Measurements from ENCODE around the gene ADCY10. TPM values are rescaled to one million over a fixed set of nuclear protein-coding genes. Genes with fewer than 3 reads are reported as not detected.

ADCY10 gene
- total and polyA plus RNA-seq, 2 donors (not counting 1 experiment from before 2014, with no cell fraction given), result 0.09 to 0.17 TPM

- Histone ChIP-seq H3K4me3 (replicated peaks in 1 of 4; ENCODE audit: control extremely low read depth in 1 of 4, insufficient read depth in 1 of 4, low read depth in 3 of 4, low read length in 4 of 4) (no peak overlapping the region), H3K27me3 (ENCODE audit: control insufficient read depth, insufficient read depth, low read length) (no peaks in the 10 kb centered on the region), H2AFZ (ENCODE audit: low read length) (no peak overlapping the region), H3K79me2 (ENCODE audit: control insufficient read depth, insufficient read depth, low read length) (no peaks in the 10 kb centered on the region), H3K4me2 (ENCODE audit: extremely low read depth, insufficient read depth, low read length) (no peak overlapping the region), H3K9me3 (ENCODE audit: control insufficient read depth, insufficient read depth, low read depth, low read length) (no peaks in the 10 kb centered on the region), H3K36me3 (ENCODE audit: control insufficient read depth, insufficient read depth, low read length) (no peaks in the 10 kb centered on the region), H4K20me1 (ENCODE audit: control insufficient read depth, extremely low read depth, insufficient read depth, low read length) (no peaks in the 10 kb centered on the region), H3K4me1 (ENCODE audit: control insufficient read depth, extremely low read depth, insufficient read depth, low read length) (no peaks in the 10 kb centered on the region), H3K9ac (ENCODE audit: insufficient read depth, low read length) (no peak overlapping the region), H3K27ac (ENCODE audit: insufficient read depth, low read length) (no peak overlapping the region)
- TF ChIP-seq CTCF (conservative IDR thresholded peaks at IDR 0.05 in 1 of 2, IDR thresholded peaks at IDR 0.05 in 1 of 2; ENCODE audit: low read depth in 1 of 2, low read length in 2 of 2) (no peak), EZH2 (IDR thresholded peaks at IDR 0.05; ENCODE audit: low read length, missing control alignments) (no peak)
- peak in 1 of 2 donors; percentile 51 for DNase-seq (ENCODE audit: low read depth in 2 of 2)
Measured at GRCh38 chr1:167821969-167822685, 91.8 kb downstream of the ADCY10 start.

DNA sequence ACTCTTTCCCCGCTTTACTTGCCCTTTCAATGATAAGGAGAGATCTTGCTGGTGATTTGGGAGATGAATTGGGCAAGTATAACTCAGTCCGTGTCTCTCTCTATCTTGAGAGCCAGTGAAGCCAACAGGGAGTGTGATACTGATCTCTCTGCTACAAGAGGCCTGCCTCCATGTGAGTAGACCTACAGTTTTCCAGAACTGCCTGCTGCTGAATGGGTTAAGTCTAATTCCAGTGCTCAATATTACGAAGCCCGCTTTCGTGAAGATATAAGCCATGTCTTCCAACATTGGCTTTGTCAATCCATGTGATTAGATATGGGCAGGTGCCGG, 92.6 kb downstream of the ADCY10 start:
- H3K4me1 ChIP-seq (ENCODE audit: control insufficient read depth, extremely low read depth, insufficient read depth, low read length), result no peaks in the 10 kb centered on the region
- H3K9me3 ChIP-seq (ENCODE audit: control insufficient read depth, insufficient read depth, low read depth, low read length), result no peaks in the 10 kb centered on the region
- no peak overlapping the region for H3K27ac ChIP-seq (ENCODE audit: insufficient read depth, low read length)
- H3K9ac ChIP-seq (ENCODE audit: insufficient read depth, low read length), result no peak overlapping the region
- no peak overlapping the region for H3K4me2 ChIP-seq (ENCODE audit: extremely low read depth, insufficient read depth, low read length)
- H4K20me1 ChIP-seq (ENCODE audit: control insufficient read depth, extremely low read depth, insufficient read depth, low read length), result no peaks in the 10 kb centered on the region
- TF ChIP-seq CTCF (conservative IDR thresholded peaks at IDR 0.05 in 1 of 2, IDR thresholded peaks at IDR 0.05 in 1 of 2; ENCODE audit: low read depth in 1 of 2, low read length in 2 of 2), result no peak
- no peak for TF ChIP-seq EZH2 (IDR thresholded peaks at IDR 0.05; ENCODE audit: low read length, missing control alignments)
- no peak for DNase-seq (ENCODE audit: low read depth in 2 of 2)
- no peak overlapping the region for H3K4me3 ChIP-seq (replicated peaks in 1 of 4; ENCODE audit: control extremely low read depth in 1 of 4, insufficient read depth in 1 of 4, low read depth in 3 of 4, low read length in 4 of 4)
- H3K79me2 ChIP-seq (ENCODE audit: control insufficient read depth, insufficient read depth, low read length), result no peaks in the 10 kb centered on the region
- no peaks in the 10 kb centered on the region for H3K27me3 ChIP-seq (ENCODE audit: control insufficient read depth, insufficient read depth, low read length)
- no peaks in the 10 kb centered on the region for H3K36me3 ChIP-seq (ENCODE audit: control insufficient read depth, insufficient read depth, low read length)
- no peak overlapping the region for H2AFZ ChIP-seq (ENCODE audit: low read length)

DNA sequence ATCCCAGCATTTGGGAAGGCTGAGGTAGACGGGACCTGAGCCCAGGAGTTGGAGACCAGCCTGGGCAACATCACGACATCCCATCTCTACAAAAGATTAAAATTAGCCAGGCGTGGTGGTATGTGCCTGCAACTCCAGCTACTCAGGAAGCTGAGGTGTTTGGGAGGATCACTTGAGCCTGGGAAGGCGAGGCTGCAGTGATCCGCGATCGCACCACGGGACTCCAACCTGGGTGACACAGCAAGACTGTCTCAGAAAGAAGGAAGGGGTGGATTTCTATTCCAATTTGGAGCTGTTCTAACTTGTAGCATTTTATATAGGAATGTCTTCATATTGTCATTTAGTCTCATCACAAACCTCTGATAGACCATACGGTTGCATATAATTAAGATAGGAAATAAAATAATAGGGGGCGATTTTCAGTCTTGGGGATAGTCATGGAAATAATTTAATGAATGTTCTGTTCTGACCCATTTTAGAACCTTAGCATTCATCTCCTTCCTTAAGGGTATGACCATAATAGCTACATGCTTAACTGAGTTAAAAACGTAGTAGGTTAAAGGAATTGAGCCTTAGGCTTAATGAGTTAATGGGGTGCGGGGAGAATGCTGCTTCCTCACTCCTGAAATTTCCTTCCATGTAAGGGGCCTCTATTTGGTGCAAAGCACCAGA, 93.1 kb downstream of the ADCY10 start:
- Histone ChIP-seq H3K79me2 (ENCODE audit: control insufficient read depth, insufficient read depth, low read length) (no peaks in the 10 kb centered on the region), H3K9me3 (ENCODE audit: control insufficient read depth, insufficient read depth, low read depth, low read length) (no peaks in the 10 kb centered on the region), H3K9ac (ENCODE audit: insufficient read depth, low read length) (peak overlapping the region; percentile 65), H3K4me3 (replicated peaks in 1 of 4; ENCODE audit: control extremely low read depth in 1 of 4, insufficient read depth in 1 of 4, low read depth in 3 of 4, low read length in 4 of 4) (no peak overlapping the region), H4K20me1 (ENCODE audit: control insufficient read depth, extremely low read depth, insufficient read depth, low read length) (no peaks in the 10 kb centered on the region), H2AFZ (ENCODE audit: low read length) (no peak overlapping the region), H3K27me3 (ENCODE audit: control insufficient read depth, insufficient read depth, low read length) (no peaks in the 10 kb centered on the region), H3K36me3 (ENCODE audit: control insufficient read depth, insufficient read depth, low read length) (no peaks in the 10 kb centered on the region), H3K27ac (ENCODE audit: insufficient read depth, low read length) (peak overlapping the region; percentile 83), H3K4me2 (ENCODE audit: extremely low read depth, insufficient read depth, low read length) (peak overlapping the region; percentile 72), H3K4me1 (ENCODE audit: control insufficient read depth, extremely low read depth, insufficient read depth, low read length) (no peaks in the 10 kb centered on the region)
- DNase-seq (ENCODE audit: low read depth in 2 of 2), result peak in 1 of 2 donors; percentile 26
- TF ChIP-seq EZH2 (IDR thresholded peaks at IDR 0.05; ENCODE audit: low read length, missing control alignments) (no peak), CTCF (conservative IDR thresholded peaks at IDR 0.05 in 1 of 2, IDR thresholded peaks at IDR 0.05 in 1 of 2; ENCODE audit: low read depth in 1 of 2, low read length in 2 of 2) (no peak)

Measured in fibroblast of lung (primary cell).